ENCODE measurements around the gene CIC.
A peak's percentile ranks its signal among the peaks of the same experiment; 100 is the strongest.

The CIC gene

DNA sequence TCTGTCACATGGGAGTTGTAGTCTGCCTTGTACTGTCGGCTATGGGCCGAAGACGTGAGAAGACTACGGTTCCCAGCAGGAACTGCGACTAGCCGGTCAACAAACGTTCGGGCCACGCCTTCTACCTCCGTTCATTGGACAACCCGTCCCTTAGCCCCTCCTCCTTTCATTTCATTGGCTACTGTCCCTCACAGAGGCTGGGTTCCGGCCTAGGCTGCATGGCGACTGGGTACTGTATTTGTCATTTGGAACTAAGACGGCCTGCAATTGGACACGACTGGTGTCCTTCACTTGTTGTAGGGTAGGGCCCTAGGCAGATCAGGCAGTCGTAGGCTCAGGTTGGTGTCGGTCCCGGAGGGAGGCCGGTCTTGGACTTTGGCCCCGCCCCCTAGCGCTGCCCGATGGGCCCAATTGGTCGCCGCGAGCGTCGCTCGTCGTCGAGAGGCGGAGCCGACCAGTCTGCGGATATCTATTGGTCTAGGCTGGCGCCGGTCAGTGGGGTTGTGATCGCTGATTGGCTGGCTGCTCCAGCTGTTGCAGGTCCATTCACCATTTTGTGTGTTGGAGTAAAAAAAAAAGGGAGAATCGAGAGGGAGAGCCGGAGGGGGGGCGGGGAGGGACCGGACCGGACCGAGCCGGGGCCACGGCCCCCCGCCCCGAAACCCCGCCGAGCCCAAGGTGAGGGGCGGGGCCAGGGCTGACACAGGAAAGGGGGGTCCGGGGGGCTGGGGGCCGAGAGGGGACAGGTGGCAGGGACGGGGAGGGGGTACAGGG, at the start of gene CIC:
CIC (plus strand) TSS at position 549 of the 774 bp plus-strand sequence. CDS start 2,532 bp downstream, outside the sequence.
- peak; percentile 97 to 99 for DNase-seq (ENCODE audit: extremely low read depth in 1 of 2, low read depth in 1 of 2)

DNA sequence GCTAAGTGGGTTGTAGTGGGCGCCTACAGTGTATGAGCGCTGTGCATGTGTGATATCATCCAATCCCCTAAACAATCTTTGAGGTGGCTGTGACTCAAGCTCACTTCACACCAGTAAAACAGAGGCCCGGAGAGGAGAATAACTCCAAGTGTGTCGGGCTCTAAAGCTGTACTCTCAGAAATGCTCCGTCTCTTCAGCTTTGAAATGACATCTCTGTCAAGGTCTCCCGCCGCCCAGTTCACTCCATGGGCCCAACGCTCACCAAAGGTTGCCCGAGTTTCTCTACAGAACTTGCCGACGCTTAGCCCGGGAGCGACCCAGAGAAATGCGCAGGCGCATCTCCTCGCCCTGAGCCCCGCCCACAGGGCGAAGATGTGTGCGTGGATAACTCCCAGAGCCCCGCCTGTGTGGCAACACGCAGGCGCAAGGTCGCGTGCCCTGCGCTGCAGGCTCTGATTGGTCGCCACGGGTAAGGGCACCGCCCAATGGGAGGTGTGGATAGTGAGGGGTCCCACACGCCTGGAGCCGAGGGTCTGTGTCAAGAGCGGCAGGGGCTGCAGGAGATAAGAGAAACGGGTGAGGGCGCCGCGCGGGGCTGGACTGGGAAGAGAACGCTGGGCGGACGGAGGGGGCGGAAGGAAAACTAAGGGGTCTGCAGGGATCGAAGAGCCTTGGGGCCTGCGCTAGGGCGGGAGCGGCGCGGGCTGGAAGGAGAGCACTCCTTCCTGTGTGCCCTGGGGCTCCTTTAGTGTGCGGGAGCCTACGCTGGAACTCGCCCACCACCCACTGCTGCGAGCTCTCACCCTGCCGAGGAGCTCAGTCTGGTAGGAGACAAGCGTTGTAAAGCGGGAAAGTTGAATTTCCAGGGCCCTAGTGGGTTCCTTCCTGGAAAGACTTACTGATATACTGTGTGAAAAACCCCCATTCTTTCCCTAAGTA, 49.0 kb upstream of the CIC start, which contains the start of gene ZNF526:
ZNF526 (plus strand) TSS at position 501 of the 939 bp plus-strand sequence. CDS start 4,092 bp downstream, outside the sequence.
- DNase-seq (ENCODE audit: extremely low read depth in 1 of 2, low read depth in 1 of 2) = peak; percentile 96 to 97

DNA sequence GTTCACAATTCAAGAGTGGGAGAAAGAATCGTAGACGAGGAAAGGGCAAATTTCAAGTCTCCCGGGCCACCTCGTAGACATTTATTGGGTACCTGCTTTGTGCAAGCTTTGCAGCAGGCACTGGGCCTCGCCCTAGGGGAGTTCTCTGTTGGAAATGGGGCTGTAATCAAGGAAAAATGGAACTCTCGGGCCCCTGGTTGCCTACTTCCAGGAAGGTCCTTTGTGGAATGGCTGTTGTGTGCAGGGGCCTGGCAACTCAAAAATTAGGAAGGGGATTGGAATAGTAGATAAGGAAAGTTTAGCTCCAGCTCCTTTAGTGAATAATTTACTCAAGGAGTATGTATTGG, 48.3 kb upstream of the CIC start:
- no peak for DNase-seq (ENCODE audit: extremely low read depth in 1 of 2, low read depth in 1 of 2)

DNA sequence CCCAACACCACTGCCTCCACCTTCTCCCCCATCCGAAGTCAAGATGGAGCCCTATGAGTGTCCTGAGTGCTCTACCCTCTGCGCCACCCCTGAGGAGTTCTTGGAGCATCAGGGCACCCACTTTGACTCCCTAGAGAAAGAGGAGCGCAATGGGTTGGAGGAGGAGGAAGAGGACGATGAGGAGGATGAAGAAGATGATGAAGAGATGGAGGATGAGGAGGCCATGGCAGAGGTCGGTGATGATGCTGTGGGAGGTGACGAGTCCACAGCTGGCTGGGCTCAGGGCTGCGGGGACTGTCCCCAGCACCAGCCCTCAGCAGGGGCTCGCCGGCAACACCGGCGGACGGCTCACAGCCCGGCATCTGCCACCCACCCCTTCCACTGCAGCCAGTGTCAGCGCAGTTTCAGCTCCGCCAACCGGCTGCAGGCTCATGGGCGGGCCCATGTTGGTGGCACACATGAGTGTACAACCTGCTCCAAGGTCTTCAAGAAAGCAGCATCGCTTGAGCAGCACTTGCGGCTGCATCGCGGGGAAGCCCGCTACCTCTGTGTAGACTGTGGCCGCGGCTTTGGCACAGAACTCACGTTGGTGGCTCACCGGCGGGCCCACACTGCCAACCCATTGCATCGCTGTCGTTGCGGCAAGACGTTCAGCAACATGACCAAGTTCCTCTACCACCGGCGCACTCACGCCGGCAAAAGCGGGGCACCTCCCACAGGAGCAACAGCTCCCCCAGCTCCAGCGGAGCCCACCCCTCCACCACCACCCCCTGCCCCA, 43.9 kb upstream of the CIC start:
- DNase-seq (ENCODE audit: extremely low read depth in 1 of 2, low read depth in 1 of 2) = no peak

DNA sequence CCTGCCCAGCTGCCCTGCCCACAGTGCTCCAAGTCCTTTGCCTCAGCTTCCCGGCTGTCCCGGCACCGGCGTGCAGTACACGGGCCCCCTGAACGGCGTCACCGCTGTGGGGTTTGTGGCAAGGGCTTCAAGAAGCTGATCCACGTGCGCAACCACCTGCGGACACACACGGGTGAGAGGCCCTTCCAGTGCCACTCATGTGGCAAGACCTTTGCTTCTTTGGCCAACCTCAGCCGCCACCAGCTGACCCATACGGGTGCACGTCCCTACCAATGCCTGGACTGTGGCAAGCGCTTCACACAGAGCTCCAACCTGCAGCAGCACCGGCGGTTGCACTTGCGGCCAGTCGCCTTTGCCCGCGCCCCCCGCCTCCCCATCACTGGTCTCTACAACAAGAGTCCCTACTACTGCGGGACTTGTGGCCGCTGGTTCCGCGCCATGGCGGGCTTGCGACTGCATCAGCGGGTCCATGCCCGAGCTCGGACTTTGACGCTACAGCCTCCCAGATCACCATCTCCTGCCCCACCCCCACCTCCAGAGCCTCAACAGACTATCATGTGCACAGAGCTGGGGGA, 43.2 kb upstream of the CIC start:
- DNase-seq (ENCODE audit: extremely low read depth in 1 of 2, low read depth in 1 of 2) = no peak

DNA sequence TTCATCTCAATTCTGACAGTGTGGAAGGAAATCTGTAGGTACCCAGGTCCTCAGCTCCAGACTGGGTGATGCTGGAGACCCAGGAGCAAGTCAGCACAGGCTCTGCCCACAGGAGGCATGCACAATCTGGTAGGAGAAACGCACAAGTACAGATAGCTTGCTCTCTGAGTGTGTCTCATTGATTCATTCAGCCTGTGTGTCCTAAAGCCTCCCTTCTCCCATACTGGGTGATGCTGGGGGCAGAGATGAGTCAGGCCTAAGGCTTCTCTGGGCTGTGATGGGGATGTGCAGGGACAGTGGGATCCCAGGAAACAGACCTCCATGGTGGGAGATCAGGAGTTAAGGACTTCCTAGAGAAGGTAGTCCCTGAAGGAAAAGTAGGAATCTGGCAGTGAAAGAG, 42.2 kb upstream of the CIC start:
- DNase-seq (ENCODE audit: extremely low read depth in 1 of 2, low read depth in 1 of 2) = no peak

DNA sequence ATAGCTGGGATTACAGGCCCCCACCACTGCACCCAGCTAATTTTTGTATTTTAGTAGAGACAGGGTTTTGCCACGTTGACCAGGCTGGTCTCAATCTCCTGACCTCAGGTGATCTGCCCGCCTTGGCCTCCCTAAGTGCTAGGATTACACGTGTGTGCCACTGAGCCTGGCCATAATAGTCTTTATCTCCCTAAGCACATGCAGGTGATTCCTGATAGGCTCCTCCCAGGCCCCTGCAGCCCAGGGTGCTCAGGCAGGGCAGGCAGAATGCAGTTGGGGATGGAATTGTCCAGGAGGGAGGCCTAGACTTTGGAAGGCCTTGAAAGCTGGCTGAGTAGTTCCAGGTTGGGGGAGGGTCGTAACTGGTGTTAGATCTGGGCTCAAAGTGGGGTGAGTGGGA, 40.4 kb upstream of the CIC start:
- DNase-seq (ENCODE audit: extremely low read depth in 1 of 2, low read depth in 1 of 2) = no peak

DNA sequence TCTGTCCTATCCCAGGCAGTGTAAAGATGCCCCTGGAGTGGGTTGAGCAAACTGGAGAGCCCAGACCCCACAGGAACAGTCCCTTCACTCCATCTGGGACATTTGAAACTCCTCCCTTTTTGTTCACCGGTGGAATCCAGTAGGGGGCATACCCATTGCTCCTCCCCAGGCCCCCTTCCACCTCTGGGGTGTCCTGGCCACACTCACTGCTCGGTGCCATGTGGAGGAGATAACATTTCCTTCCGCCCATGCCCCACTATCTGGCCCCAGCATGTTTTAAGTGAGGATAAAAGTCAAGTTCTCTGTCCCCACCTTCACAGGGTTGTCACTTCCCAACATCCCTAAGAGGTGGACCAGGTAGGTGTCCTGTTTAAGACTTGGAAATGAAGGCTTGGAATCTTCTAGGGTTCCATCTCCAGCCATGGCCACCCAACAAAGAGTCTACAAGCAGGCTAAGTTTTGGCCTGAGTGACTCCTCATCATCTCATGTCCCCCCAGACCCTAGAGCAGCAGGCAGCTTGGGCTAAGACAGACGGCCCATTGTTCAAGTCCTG, 39.7 kb upstream of the CIC start:
- no peak for DNase-seq (ENCODE audit: extremely low read depth in 1 of 2, low read depth in 1 of 2)

DNA sequence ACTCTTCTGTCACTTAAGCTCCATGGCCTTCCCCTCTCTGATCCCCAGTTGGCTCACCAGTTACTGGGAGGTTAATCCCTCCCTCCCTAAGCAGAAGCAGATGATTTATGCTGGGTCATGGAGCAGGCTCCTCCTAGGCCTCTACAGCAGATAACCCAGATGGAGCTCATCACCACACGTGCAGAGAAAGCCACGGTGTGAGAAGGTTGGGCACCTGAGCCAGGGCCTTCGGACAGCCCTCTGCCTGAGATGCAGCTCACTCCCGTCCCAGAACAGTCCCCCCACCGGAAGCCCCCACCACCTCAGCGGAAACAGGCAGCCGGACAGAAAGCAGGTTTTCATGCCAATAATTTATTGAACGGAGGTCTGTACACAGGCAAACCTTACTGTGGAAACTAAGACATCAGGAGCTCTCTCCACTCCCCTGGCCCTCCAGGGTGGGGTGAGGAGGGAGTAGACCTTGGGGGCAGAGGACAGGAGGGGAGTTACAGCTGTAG, 39.1 kb upstream of the CIC start:
- no peak for DNase-seq (ENCODE audit: extremely low read depth in 1 of 2, low read depth in 1 of 2)

DNA sequence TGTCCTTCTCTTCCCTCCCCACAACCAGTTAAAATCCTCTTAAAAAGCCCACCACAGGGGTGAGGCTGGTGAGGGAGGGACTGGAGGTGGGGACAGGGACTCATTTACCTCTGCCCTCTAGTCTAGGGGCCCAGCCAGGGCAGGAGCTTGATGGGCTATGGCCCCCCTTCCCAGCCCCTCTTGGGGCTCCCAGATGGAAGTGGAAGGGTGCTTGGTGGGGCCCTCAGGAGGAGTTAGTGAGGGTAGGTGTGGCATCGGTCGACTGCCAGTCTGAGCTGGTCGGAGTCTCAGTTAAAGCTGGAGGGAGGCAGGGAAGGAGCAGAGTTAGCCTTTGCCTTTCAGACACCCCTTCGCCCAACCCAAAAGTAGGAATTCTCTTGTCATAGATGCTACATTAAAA, 38.5 kb upstream of the CIC start:
- DNase-seq (ENCODE audit: extremely low read depth in 1 of 2, low read depth in 1 of 2) = no peak

DNA sequence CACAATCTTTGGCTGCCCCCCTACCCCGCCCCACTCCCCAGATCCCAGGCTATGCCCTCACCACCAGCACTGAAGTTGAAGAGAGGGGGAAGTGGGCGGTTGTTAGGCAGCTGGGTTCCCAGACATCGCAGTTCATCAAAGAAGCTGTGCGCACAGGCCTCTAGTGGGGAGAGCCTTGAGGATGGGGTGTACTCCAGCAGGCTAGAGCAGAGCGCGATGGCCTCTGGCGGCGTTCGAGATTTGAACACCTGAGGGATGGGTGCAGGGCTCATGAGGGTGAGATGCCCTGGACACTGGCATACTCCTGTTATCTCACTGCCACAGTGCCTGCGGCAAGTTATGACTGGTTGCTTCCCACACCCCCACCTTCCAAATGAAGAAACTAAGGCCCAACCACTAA, 36.6 kb upstream of the CIC start:
- DNase-seq (ENCODE audit: extremely low read depth in 1 of 2, low read depth in 1 of 2) = no peak

DNA sequence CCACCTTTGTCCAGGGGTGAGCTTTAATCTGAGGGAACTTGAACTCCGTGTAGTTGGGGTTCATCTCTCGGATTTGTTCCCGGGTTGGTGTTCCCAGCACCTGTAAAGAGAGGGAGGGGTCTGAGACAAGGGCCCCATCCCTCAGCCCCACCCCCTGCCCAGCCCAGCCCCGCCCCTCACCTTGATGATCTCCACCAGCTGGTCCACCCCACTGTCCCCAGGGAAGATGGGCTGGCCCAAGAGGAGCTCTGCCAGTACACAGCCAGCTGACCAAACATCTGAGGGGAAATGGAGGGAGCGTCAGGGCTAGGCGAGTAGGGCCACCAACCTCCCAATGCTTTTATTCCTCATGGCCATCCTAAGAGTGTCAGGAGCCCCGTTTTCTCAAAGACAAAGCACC, 35.9 kb upstream of the CIC start:
- no peak for DNase-seq (ENCODE audit: extremely low read depth in 1 of 2, low read depth in 1 of 2)

DNA sequence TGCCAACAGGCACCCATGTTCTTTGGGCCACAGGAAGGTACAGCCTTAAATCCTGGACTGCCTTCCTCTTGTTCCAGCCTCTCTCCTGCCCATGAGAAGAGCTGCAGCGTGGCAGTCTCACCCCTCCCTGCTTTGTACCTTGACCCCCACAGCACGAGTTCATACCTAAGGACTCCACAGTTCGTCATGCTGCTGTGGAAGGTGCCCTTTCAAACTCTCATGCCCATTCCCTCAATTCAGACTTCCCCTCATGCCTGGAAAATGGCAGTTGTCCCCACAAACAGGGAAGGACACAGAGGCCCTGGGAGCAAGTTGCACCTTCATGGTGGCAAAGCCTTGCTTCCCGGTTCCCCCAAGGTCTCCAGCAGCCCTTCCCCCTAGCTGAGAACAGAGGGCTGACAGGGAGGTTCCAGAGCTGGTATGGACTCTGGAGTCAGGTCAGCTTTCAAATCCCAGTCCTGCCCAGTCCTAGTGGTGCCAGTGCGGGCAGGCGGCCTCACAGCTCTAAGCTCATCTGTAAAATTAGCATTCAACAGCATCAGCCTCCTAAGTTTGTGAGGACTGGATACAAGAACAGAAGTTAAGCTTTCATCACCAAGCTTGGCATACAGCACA, 35.3 kb upstream of the CIC start:
- DNase-seq (ENCODE audit: extremely low read depth in 1 of 2, low read depth in 1 of 2) = no peak

DNA sequence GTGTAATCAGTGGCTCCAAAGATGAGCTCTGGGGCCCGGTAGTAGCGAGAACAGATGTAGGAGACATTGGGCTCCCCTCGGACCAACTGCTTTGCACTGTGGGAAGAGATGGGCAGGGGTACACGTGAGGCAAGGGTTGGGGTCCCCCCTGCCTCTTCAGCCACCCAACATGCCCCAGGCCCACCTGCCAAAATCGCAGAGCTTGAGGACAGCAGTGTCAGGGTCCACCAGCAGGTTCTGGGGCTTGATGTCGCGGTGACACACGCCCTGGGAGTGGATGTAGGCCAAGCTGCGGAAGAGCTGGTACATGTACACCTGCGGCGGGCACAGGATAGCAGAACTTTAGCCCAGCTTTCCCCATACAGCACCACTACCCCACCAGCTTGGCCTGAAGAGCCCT, 34.7 kb upstream of the CIC start:
- no peak for DNase-seq (ENCODE audit: extremely low read depth in 1 of 2, low read depth in 1 of 2)

DNA sequence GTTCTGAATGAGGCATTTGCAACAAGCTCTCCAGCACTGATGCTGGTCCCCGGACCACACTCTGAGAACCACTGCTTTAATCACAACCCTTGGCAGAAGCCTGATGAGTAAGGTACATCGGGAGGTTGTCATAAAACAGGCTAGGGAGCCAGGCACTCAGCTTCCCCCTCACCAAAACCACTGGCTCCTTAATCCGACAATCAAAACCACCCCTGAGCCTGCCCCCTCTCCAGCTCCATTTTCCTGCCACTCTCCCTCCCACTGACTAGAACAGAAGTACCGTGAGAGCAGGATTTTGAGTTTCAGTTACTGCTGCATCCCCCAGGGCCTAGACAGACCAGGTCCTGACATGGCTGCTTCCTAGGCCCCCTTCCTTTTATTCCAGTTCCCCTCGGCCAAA, 33.9 kb upstream of the CIC start:
- DNase-seq (ENCODE audit: extremely low read depth in 1 of 2, low read depth in 1 of 2) = no peak

DNA sequence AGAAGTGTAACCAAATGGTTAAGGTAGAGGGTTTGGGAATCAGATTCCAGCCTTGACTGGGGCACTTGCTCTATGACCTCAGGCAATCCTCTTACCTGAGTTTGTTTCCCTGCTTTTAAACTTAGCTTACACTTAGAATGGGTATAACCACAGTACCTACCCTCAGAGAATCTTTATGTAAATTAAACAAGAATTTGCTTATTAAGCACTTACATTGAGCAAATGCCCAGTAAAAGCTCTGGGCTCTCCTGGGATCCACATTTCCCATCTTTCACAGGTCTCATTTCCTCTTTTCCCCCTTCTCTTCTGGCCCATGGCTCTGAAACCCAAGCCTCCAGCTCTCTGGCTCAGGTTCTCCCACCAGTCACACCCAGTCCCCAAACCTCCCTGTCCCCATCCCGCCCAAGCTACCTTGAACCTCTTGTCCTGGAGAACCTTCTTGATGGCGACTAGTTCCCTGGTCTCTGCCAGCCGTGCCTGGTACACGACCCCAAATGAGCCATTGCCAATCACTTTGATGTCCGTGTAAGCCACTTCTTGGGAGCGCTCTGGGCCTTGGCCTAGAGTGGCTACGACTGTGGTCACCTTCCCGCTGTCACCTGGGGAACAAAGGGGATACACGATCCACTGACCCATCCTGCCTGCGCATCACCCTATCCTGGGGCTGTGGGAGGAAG, 29.4 kb upstream of the CIC start:
- no peak for DNase-seq (ENCODE audit: extremely low read depth in 1 of 2, low read depth in 1 of 2)

DNA sequence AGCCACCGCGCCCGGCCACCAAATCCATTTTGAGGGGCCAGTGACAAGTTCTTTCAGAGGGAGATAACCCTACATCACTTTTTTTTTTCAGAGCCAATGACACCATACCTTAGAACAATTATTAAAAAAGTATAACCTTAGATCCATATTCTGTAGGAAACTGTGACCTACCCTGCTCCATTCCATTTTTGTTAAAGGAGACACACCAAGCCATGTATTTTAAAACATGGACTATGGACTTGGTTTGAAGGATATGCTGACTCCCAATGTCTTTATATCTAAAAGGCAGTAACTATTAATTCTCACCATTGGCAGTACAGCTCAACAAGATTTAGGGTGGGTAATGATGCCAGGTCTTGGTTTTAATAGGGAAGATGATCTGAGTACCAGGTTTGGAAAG, 27.8 kb upstream of the CIC start:
- no peak for DNase-seq (ENCODE audit: extremely low read depth in 1 of 2, low read depth in 1 of 2)

DNA sequence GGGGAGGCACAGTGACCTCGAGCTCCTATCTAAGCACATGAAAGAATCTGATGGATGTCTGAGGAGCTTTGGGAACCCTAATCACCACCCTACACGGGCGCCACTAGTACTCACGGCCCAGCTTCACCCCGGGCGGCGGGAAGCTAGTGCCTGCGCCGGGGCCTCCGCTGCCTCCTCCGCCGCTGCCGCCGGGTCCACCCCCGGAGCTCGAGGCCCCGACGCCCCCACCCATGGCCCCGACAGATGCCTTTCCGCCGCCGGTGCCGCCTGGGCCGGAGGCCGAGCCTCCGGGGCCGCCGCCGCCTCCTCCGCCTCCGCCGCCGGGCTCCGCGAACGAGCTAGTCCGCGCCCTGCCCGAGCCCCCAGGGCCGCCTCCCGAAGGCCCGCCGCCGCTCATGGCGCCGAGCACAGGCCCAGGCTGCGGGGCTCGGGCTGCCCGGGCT, 27.0 kb upstream of the CIC start:
- DNase-seq (ENCODE audit: extremely low read depth in 1 of 2, low read depth in 1 of 2) = no peak
